Measurements from ENCODE around the gene JUNB.

The JUNB gene

GRCh38 chr19:12756150-12756883 lies 35.0 kb upstream of the JUNB start:
- Histone ChIP-seq H3K27me3 (ENCODE audit: control insufficient read depth in 1 of 2, insufficient read depth in 1 of 2, low read length in 2 of 2) (peaks cover 18 to 20% of the 10 kb centered on the region in 2 experiments), H3K9me3 (ENCODE audit: control insufficient read depth, low read length) (no peaks in the 10 kb centered on the region), H3K18ac (ENCODE audit: low read depth in 1 of 2, low read length in 2 of 2) (no peak overlapping the region), H3K4me2 (ENCODE audit: low read length, poor library complexity, severe bottlenecking) (no peak overlapping the region), H3K9ac (ENCODE audit: low read length) (no peak overlapping the region), H2AFZ (ENCODE audit: low read depth, low read length) (no peak overlapping the region), H3K79me1 (replicated peaks; ENCODE audit: low read length, poor library complexity, severe bottlenecking) (no peaks in the 10 kb centered on the region), H3K4me3 (ENCODE audit: insufficient read depth in 1 of 2, low read depth in 1 of 2, low read length in 2 of 2) (no peak overlapping the region), H3K36me3 (ENCODE audit: control insufficient read depth in 1 of 2, insufficient read depth in 2 of 2, low read depth in 1 of 2, low read length in 2 of 2) (no peaks in the 10 kb centered on the region), H3K14ac (ENCODE audit: low read length in 2 of 2) (no peak overlapping the region), H2BK15ac (ENCODE audit: low read depth, poor library complexity, severe bottlenecking) (no peak overlapping the region), H2BK5ac (ENCODE audit: low read depth, low read length, poor library complexity, severe bottlenecking) (no peak overlapping the region), H3K23ac (ENCODE audit: low read length in 2 of 2) (peak overlapping the region in 1 of 2 experiments; percentile 29), H4K91ac (ENCODE audit: low read length) (no peak overlapping the region), H3K4me1 (ENCODE audit: control insufficient read depth, insufficient read depth, low read depth, low read length) (peaks cover 10% of the 10 kb centered on the region), H3K4ac (ENCODE audit: low read depth in 1 of 2, low read length in 2 of 2) (no peak overlapping the region), H3K27ac (ENCODE audit: low read length, poor library complexity, severe bottlenecking) (no peak overlapping the region), H2BK120ac (ENCODE audit: low read depth, low read length) (no peak overlapping the region), H2AK5ac (ENCODE audit: low read length, severe bottlenecking) (no peak overlapping the region), H2BK12ac (ENCODE audit: low read length in 2 of 2) (no peak overlapping the region), H4K8ac (ENCODE audit: low read length) (no peak overlapping the region)
- WGBS, result 92% methylated on average over 19 of the region's 19 CpGs
- DNase-seq, result no peak

- Histone ChIP-seq H2BK12ac (ENCODE audit: low read length in 2 of 2) (peak overlapping the region in 1 of 2 experiments; percentile 29), H3K4me3 (ENCODE audit: insufficient read depth in 1 of 2, low read depth in 1 of 2, low read length in 2 of 2) (peak overlapping the region; percentile 36 to 72), H4K91ac (ENCODE audit: low read length) (peak overlapping the region; percentile 56), H3K27ac (ENCODE audit: low read length, poor library complexity, severe bottlenecking) (no peak overlapping the region), H2BK120ac (ENCODE audit: low read depth, low read length) (peak overlapping the region; percentile 87), H2BK5ac (ENCODE audit: low read depth, low read length, poor library complexity, severe bottlenecking) (no peak overlapping the region), H3K4me1 (ENCODE audit: control insufficient read depth, insufficient read depth, low read depth, low read length) (peaks cover 8% of the 10 kb centered on the region), H3K9ac (ENCODE audit: low read length) (peak overlapping the region; percentile 80), H3K36me3 (ENCODE audit: control insufficient read depth in 1 of 2, insufficient read depth in 2 of 2, low read depth in 1 of 2, low read length in 2 of 2) (peaks cover 5 to 9% of the 10 kb centered on the region in 2 experiments), H2BK15ac (ENCODE audit: low read depth, poor library complexity, severe bottlenecking) (peak overlapping the region; percentile 6), H3K23ac (ENCODE audit: low read length in 2 of 2) (peak overlapping the region in 1 of 2 experiments; percentile 50), H3K14ac (ENCODE audit: low read length in 2 of 2) (no peak overlapping the region), H3K79me1 (replicated peaks; ENCODE audit: low read length, poor library complexity, severe bottlenecking) (no peaks in the 10 kb centered on the region), H4K8ac (ENCODE audit: low read length) (peak overlapping the region; percentile 90), H2AK5ac (ENCODE audit: low read length, severe bottlenecking) (no peak overlapping the region), H3K4me2 (ENCODE audit: low read length, poor library complexity, severe bottlenecking) (peak overlapping the region; percentile 22), H3K27me3 (ENCODE audit: control insufficient read depth in 1 of 2, insufficient read depth in 1 of 2, low read length in 2 of 2) (peaks cover 6 to 9% of the 10 kb centered on the region in 2 experiments), H3K4ac (ENCODE audit: low read depth in 1 of 2, low read length in 2 of 2) (no peak overlapping the region), H3K18ac (ENCODE audit: low read depth in 1 of 2, low read length in 2 of 2) (peak overlapping the region; percentile 40 to 91), H2AFZ (ENCODE audit: low read depth, low read length) (peak overlapping the region; percentile 80), H3K9me3 (ENCODE audit: control insufficient read depth, low read length) (no peaks in the 10 kb centered on the region)
- WGBS, result 15% methylated on average over 60 of the region's 60 CpGs
- peak; percentile 77 for DNase-seq
Observed at GRCh38 chr19:12757544-12758274, 33.6 kb upstream of the JUNB start.

- H3K27ac ChIP-seq (ENCODE audit: low read length, poor library complexity, severe bottlenecking), result no peak overlapping the region
Observed at GRCh38 chr19:12759686-12760085, 31.6 kb upstream of the JUNB start.

GRCh38 chr19:12763100-12763499 lies 28.2 kb upstream of the JUNB start:
- Histone ChIP-seq H2BK15ac (ENCODE audit: low read depth, poor library complexity, severe bottlenecking) (no peak overlapping the region), H3K14ac (ENCODE audit: low read length in 2 of 2) (no peak overlapping the region), H3K4ac (ENCODE audit: low read depth in 1 of 2, low read length in 2 of 2) (no peak overlapping the region), H4K8ac (ENCODE audit: low read length) (no peak overlapping the region), H3K27me3 (ENCODE audit: control insufficient read depth in 1 of 2, insufficient read depth in 1 of 2, low read length in 2 of 2) (no peaks in the 10 kb centered on the region), H2BK120ac (ENCODE audit: low read depth, low read length) (no peak overlapping the region), H3K23ac (ENCODE audit: low read length in 2 of 2) (no peak overlapping the region), H3K9me3 (ENCODE audit: control insufficient read depth, low read length) (no peaks in the 10 kb centered on the region), H2AFZ (ENCODE audit: low read depth, low read length) (no peak overlapping the region), H3K36me3 (ENCODE audit: control insufficient read depth in 1 of 2, insufficient read depth in 2 of 2, low read depth in 1 of 2, low read length in 2 of 2) (peaks cover 33 to 55% of the 10 kb centered on the region in 2 experiments), H3K79me1 (replicated peaks; ENCODE audit: low read length, poor library complexity, severe bottlenecking) (no peaks in the 10 kb centered on the region), H2BK5ac (ENCODE audit: low read depth, low read length, poor library complexity, severe bottlenecking) (no peak overlapping the region), H2AK5ac (ENCODE audit: low read length, severe bottlenecking) (no peak overlapping the region), H2BK12ac (ENCODE audit: low read length in 2 of 2) (no peak overlapping the region), H3K4me1 (ENCODE audit: control insufficient read depth, insufficient read depth, low read depth, low read length) (no peaks in the 10 kb centered on the region), H3K4me2 (ENCODE audit: low read length, poor library complexity, severe bottlenecking) (no peak overlapping the region), H4K91ac (ENCODE audit: low read length) (no peak overlapping the region), H3K27ac (ENCODE audit: low read length, poor library complexity, severe bottlenecking) (no peak overlapping the region), H3K18ac (ENCODE audit: low read depth in 1 of 2, low read length in 2 of 2) (no peak overlapping the region), H3K9ac (ENCODE audit: low read length) (no peak overlapping the region), H3K4me3 (ENCODE audit: insufficient read depth in 1 of 2, low read depth in 1 of 2, low read length in 2 of 2) (no peak overlapping the region)
- 93% methylated on average over 5 of the region's 11 CpGs for WGBS
- DNase-seq, result no peak

More at GRCh38 chr19:12759686-12760085, 31.6 kb upstream of the JUNB start:
- Histone ChIP-seq H2AK5ac (ENCODE audit: low read length, severe bottlenecking) (no peak overlapping the region), H3K4me3 (ENCODE audit: insufficient read depth in 1 of 2, low read depth in 1 of 2, low read length in 2 of 2) (no peak overlapping the region), H3K9ac (ENCODE audit: low read length) (no peak overlapping the region), H3K18ac (ENCODE audit: low read depth in 1 of 2, low read length in 2 of 2) (no peak overlapping the region), H3K23ac (ENCODE audit: low read length in 2 of 2) (no peak overlapping the region), H3K79me1 (replicated peaks; ENCODE audit: low read length, poor library complexity, severe bottlenecking) (no peaks in the 10 kb centered on the region), H3K9me3 (ENCODE audit: control insufficient read depth, low read length) (no peaks in the 10 kb centered on the region), H3K27me3 (ENCODE audit: control insufficient read depth in 1 of 2, insufficient read depth in 1 of 2, low read length in 2 of 2) (no peaks in the 10 kb centered on the region), H2AFZ (ENCODE audit: low read depth, low read length) (no peak overlapping the region), H3K4me1 (ENCODE audit: control insufficient read depth, insufficient read depth, low read depth, low read length) (peaks cover 8% of the 10 kb centered on the region), H3K14ac (ENCODE audit: low read length in 2 of 2) (no peak overlapping the region), H2BK12ac (ENCODE audit: low read length in 2 of 2) (no peak overlapping the region), H2BK5ac (ENCODE audit: low read depth, low read length, poor library complexity, severe bottlenecking) (no peak overlapping the region), H4K91ac (ENCODE audit: low read length) (no peak overlapping the region), H3K4me2 (ENCODE audit: low read length, poor library complexity, severe bottlenecking) (no peak overlapping the region), H2BK120ac (ENCODE audit: low read depth, low read length) (no peak overlapping the region), H4K8ac (ENCODE audit: low read length) (no peak overlapping the region), H3K36me3 (ENCODE audit: control insufficient read depth in 1 of 2, insufficient read depth in 2 of 2, low read depth in 1 of 2, low read length in 2 of 2) (peaks cover 21 to 27% of the 10 kb centered on the region in 2 experiments), H3K4ac (ENCODE audit: low read depth in 1 of 2, low read length in 2 of 2) (no peak overlapping the region), H2BK15ac (ENCODE audit: low read depth, poor library complexity, severe bottlenecking) (no peak overlapping the region)
- no peak for DNase-seq
- WGBS, result no CpG with 5 or more reads among the region's 6 CpGs

All from mesenchymal stem cell (in vitro differentiated cells and primary cell).